GM18505 (cell line): ENCODE measurements around the gene CASP10.

Experiments used
- ATAC-seq: cut with Tn5 transposase; IDR thresholded peaks from one replicate; pipeline ENCODE4 v1.9.1; 2021; ENCODE audit not compliant: unreplicated experiment
- POLR2A ChIP-seq: IDR thresholded peaks from 4 replicates; pipeline ENCODE4 v1.6.1; 2011; ENCODE audit warnings: borderline replicate concordance; ENCODE audit not compliant: insufficient read depth, insufficient read length; ENCODE audit errors: extremely low read depth

The CASP10 gene

GRCh38 chr2:201270293-201271001 lies 87.5 kb downstream of the CASP10 start:
- TF ChIP-seq POLR2A = no peak
- ATAC-seq = no peak

- ATAC-seq = no peak
- no peak for TF ChIP-seq POLR2A
Observed at GRCh38 chr2:201271917-201272316, 89.0 kb downstream of the CASP10 start.

GRCh38 chr2:201273330-201273983 lies 90.5 kb downstream of the CASP10 start:
- TF ChIP-seq POLR2A = no peak
- ATAC-seq = no peak

- no peak for ATAC-seq
- TF ChIP-seq POLR2A = no peak
Observed at GRCh38 chr2:201275069-201275468, 92.1 kb downstream of the CASP10 start.

GRCh38 chr2:201275990-201276389 lies 93.0 kb downstream of the CASP10 start:
- no peak for TF ChIP-seq POLR2A
- ATAC-seq = no peak

GRCh38 chr2:201276511-201276910 lies 93.6 kb downstream of the CASP10 start:
- ATAC-seq = no peak
- TF ChIP-seq POLR2A = no peak
